ENCODE measurements around the gene MIOS.

MIOS gene

GRCh38 chr7:7577888-7578287 lies 11.2 kb downstream of the MIOS start:
- peaks cover 37% of the 10 kb centered on the region for H3K79me2 ChIP-seq (ENCODE audit: control insufficient read depth, low read length)
- TF ChIP-seq, protein P1, sequence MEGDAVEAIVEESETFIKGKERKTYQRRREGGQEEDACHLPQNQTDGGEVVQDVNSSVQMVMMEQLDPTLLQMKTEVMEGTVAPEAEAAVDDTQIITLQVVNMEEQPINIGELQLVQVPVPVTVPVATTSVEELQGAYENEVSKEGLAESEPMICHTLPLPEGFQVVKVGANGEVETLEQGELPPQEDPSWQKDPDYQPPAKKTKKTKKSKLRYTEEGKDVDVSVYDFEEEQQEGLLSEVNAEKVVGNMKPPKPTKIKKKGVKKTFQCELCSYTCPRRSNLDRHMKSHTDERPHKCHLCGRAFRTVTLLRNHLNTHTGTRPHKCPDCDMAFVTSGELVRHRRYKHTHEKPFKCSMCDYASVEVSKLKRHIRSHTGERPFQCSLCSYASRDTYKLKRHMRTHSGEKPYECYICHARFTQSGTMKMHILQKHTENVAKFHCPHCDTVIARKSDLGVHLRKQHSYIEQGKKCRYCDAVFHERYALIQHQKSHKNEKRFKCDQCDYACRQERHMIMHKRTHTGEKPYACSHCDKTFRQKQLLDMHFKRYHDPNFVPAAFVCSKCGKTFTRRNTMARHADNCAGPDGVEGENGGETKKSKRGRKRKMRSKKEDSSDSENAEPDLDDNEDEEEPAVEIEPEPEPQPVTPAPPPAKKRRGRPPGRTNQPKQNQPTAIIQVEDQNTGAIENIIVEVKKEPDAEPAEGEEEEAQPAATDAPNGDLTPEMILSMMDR (IDR thresholded peaks at IDR 0.05; ENCODE audit: low read depth, low read length, poor library complexity, severe bottlenecking) = no peak
- no peak for TF ChIP-seq EZH2phosphoT487 (IDR thresholded peaks at IDR 0.05; ENCODE audit: borderline replicate concordance, low read length)
- H3K27ac ChIP-seq (ENCODE audit: low read depth, low read length) = no peak overlapping the region

GRCh38 chr7:7579638-7580037 lies 13.0 kb downstream of the MIOS start:
- no peak overlapping the region for H3K4me3 ChIP-seq (ENCODE audit: low read length)
- H3F3A ChIP-seq (ENCODE audit: control insufficient read depth, insufficient read depth) = no peaks in the 10 kb centered on the region
- H4K20me1 ChIP-seq (ENCODE audit: control insufficient read depth, insufficient read depth, low read depth, low read length) = peaks cover 5% of the 10 kb centered on the region; the same call in 1 of the 2 replicates
- H3K9me3 ChIP-seq (ENCODE audit: control insufficient read depth, insufficient read depth, low read length) = no peaks in the 10 kb centered on the region
- no peak overlapping the region for H3K4me2 ChIP-seq (ENCODE audit: low read length)
- H3K27ac ChIP-seq (ENCODE audit: low read depth, low read length) = no peak overlapping the region
- no peaks in the 10 kb centered on the region for H3K27me3 ChIP-seq (ENCODE audit: control insufficient read depth, low read length)
- no peaks in the 10 kb centered on the region for H3K9me2 ChIP-seq (replicated peaks; ENCODE audit: control insufficient read depth, low read length)
- H3K36me3 ChIP-seq (ENCODE audit: control insufficient read depth, low read length) = peaks cover 25% of the 10 kb centered on the region
- TF ChIP-seq EZH2phosphoT487 (IDR thresholded peaks at IDR 0.05; ENCODE audit: borderline replicate concordance, low read length) = no peak
- TF ChIP-seq, protein P1 (IDR thresholded peaks at IDR 0.05; ENCODE audit: low read depth, low read length, poor library complexity, severe bottlenecking) = no peak
- H3K4me1 ChIP-seq (ENCODE audit: control insufficient read depth, low read length) = peaks cover 22% of the 10 kb centered on the region
- peaks cover 28% of the 10 kb centered on the region for H3K79me2 ChIP-seq (ENCODE audit: control insufficient read depth, low read length)

More at GRCh38 chr7:7577888-7578287, 11.2 kb downstream of the MIOS start:
- peaks cover 22% of the 10 kb centered on the region for H3K4me1 ChIP-seq (ENCODE audit: control insufficient read depth, low read length)
- no peaks in the 10 kb centered on the region for H3K27me3 ChIP-seq (ENCODE audit: control insufficient read depth, low read length)
- no peak overlapping the region; the same call in 1 of the 2 replicates for H3K4me2 ChIP-seq (ENCODE audit: low read length)
- H3K4me3 ChIP-seq (ENCODE audit: low read length) = no peak overlapping the region
- no peaks in the 10 kb centered on the region for H3K9me3 ChIP-seq (ENCODE audit: control insufficient read depth, insufficient read depth, low read length)
- peaks cover 42% of the 10 kb centered on the region for H3K36me3 ChIP-seq (ENCODE audit: control insufficient read depth, low read length)
- no peaks in the 10 kb centered on the region for H3K9me2 ChIP-seq (replicated peaks; ENCODE audit: control insufficient read depth, low read length)
- peaks cover 5% of the 10 kb centered on the region; the same call in 1 of the 2 replicates for H4K20me1 ChIP-seq (ENCODE audit: control insufficient read depth, insufficient read depth, low read depth, low read length)
- H3F3A ChIP-seq (ENCODE audit: control insufficient read depth, insufficient read depth) = no peaks in the 10 kb centered on the region

- Histone ChIP-seq H3K4me3 (ENCODE audit: low read length) (no peak overlapping the region), H3K27me3 (ENCODE audit: control insufficient read depth, low read length) (no peaks in the 10 kb centered on the region), H3K9me3 (ENCODE audit: control insufficient read depth, insufficient read depth, low read length) (no peaks in the 10 kb centered on the region), H3K79me2 (ENCODE audit: control insufficient read depth, low read length) (peaks cover 22% of the 10 kb centered on the region), H3F3A (ENCODE audit: control insufficient read depth, insufficient read depth) (no peaks in the 10 kb centered on the region), H3K4me1 (ENCODE audit: control insufficient read depth, low read length) (peaks cover 15% of the 10 kb centered on the region), H3K9me2 (replicated peaks; ENCODE audit: control insufficient read depth, low read length) (no peaks in the 10 kb centered on the region), H3K36me3 (ENCODE audit: control insufficient read depth, low read length) (peaks cover 14% of the 10 kb centered on the region), H4K20me1 (ENCODE audit: control insufficient read depth, insufficient read depth, low read depth, low read length) (no peaks in the 10 kb centered on the region; the same call in 1 of the 2 replicates), H3K4me2 (ENCODE audit: low read length) (no peak overlapping the region), H3K27ac (ENCODE audit: low read depth, low read length) (no peak overlapping the region)
- TF ChIP-seq EZH2phosphoT487 (IDR thresholded peaks at IDR 0.05; ENCODE audit: borderline replicate concordance, low read length) = no peak
- TF ChIP-seq, protein P1 (IDR thresholded peaks at IDR 0.05; ENCODE audit: low read depth, low read length, poor library complexity, severe bottlenecking) = no peak
These were observed 15.0 kb downstream of the MIOS start for GRCh38 chr7:7581531-7582179.

Measured in DOHH2 (cell line).